ENCODE data around the gene PLAAT3.
A peak's percentile ranks its signal among the peaks of the same experiment; 100 is the strongest.
"Not testable (repeated sequence)": the region's sequence is repeated elsewhere in the genome, so short reads cannot be mapped to it uniquely, and the experiment has no call there.

PLAAT3 gene

GRCh38 chr11:63608353-63609345, 5.6 kb downstream of the PLAAT3 start:
- no peak for DNase-seq

- no peak for DNase-seq
These were observed 11.1 kb downstream of the PLAAT3 start for GRCh38 chr11:63603180-63603518.

- not testable (repeated sequence) for DNase-seq
These were observed 11.7 kb downstream of the PLAAT3 start for GRCh38 chr11:63602290-63603179.

- no peak for DNase-seq
These were observed 14.8 kb downstream of the PLAAT3 start for GRCh38 chr11:63599211-63600122.

GRCh38 chr11:63598556-63598955, 15.7 kb downstream of the PLAAT3 start:
- DNase-seq, result no peak

GRCh38 chr11:63595296-63595695, 18.9 kb downstream of the PLAAT3 start:
- no peak for DNase-seq

GRCh38 chr11:63592975-63593395, 21.2 kb downstream of the PLAAT3 start:
- no peak for DNase-seq

GRCh38 chr11:63590024-63590788, 24.0 kb downstream of the PLAAT3 start:
- no peak for DNase-seq

GRCh38 chr11:63589000-63589399, 25.2 kb downstream of the PLAAT3 start:
- DNase-seq, result no peak

GRCh38 chr11:63586451-63587166, 27.6 kb downstream of the PLAAT3 start:
- no peak for DNase-seq

GRCh38 chr11:63583357-63583677, 30.9 kb downstream of the PLAAT3 start:
- DNase-seq, result no peak

GRCh38 chr11:63581224-63581623, 33.0 kb downstream of the PLAAT3 start:
- DNase-seq, result not testable (repeated sequence)

- not testable (repeated sequence) for DNase-seq
These were observed 35.4 kb downstream of the PLAAT3 start for GRCh38 chr11:63578882-63579281.

GRCh38 chr11:63574856-63575602, 39.2 kb downstream of the PLAAT3 start:
- no peak for DNase-seq

GRCh38 chr11:63573881-63574855, 40.1 kb downstream of the PLAAT3 start:
- DNase-seq, result peak in 3 of 6 experiments; percentile 23 to 38 (median 26)

- DNase-seq, result no peak
These were observed 42.1 kb downstream of the PLAAT3 start for GRCh38 chr11:63572026-63572688.

- no peak for DNase-seq
These were observed 44.7 kb downstream of the PLAAT3 start for GRCh38 chr11:63569570-63569969.

GRCh38 chr11:63567044-63567840, 47.0 kb downstream of the PLAAT3 start:
- peak; percentile 14 to 66 (median 59) for DNase-seq

Data from stimulated activated naive CD4-positive, alpha-beta T cell (primary cell).